ENCODE measurements around the gene SIGLEC7. TPM values are rescaled to one million over a fixed set of nuclear protein-coding genes. Genes with fewer than 3 reads are reported as not detected.

SIGLEC7 gene
- total RNA-seq, 1 donor from 2014 or later, result 0.70 TPM

DNA sequence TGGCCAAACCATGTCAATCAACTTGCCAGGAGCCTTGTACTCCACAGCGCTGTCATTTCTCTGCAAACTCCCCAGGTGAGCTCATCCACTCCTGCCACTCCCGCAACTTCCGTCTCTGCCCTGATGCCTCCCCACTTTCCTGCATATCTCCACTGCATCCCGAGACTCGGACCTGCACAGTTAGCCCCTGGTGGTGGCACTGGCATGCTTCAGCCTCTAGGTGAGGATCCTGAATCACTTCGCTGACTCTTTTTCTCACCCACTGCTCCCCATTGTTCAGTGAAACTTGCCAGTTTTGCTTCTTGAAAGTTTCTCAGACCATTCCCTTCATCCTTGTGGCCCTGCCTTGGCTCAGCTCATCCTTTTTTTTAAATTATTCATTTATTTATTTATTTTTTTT, 30.5 kb upstream of the SIGLEC7 start:
- DNase-seq (ENCODE audit: low spot score), result peak; percentile 26
- intact Hi-C loops (cut with DNase I), result no loop called here

GRCh38 chr19:51114087-51114729, 27.9 kb upstream of the SIGLEC7 start:
- intact Hi-C loops (cut with DNase I), result no loop called here
- peak; percentile 38 for DNase-seq (ENCODE audit: low spot score)

DNA sequence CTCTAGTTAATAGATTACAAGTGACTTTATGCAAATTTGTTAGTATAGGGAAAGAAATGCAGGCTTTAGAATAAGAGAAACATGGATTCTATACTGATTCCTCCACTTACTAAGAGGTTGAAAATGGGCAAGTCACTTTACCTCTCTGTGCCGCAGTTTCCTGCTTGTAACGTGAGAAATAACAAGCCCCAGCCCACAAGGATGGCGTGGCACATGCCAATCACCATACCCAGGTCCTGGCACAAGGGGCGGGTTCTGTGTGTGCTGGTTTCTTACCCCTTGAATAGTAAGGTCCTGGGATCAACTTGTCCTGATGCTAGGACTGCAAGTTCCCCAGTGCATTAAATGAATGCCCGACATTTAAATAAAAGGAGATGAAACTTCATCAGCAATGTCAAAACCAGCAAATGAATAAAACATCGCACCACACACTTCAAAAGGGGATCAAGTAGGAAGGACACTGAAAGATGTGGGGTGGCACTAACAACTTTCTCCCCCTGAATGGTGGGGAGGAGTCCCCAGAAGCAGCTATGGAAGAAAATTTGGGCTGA, 25.3 kb upstream of the SIGLEC7 start:
- intact Hi-C loops (cut with DNase I), result no loop called here
- peak; percentile 14 for DNase-seq (ENCODE audit: low spot score)

- intact Hi-C loops (cut with DNase I), result no loop called here
Observed at GRCh38 chr19:51119101-51119500, 23.0 kb upstream of the SIGLEC7 start.

DNA sequence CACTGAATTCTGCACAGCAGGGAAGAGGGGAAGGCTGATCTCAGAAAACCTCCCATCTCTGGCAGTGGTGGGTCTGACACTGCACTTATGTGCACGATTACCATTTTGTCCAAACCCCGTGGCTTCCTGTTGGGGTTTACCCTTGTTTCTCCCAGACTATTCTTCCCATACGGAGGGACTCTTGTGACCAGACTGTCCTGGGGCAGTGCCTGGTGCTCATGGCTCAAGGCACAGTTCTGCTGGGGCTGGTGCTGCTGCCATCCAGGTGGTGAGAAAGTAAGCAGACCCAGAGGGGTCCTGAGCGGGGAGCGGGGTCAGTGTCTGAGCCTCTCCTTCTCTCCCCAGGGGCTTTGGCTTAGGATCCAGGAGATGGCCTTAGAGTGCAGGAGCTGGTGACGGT, 22.5 kb upstream of the SIGLEC7 start:
- no peak for DNase-seq (ENCODE audit: low spot score)
- intact Hi-C loops (cut with DNase I), result no loop called here

More at GRCh38 chr19:51119101-51119500, 23.0 kb upstream of the SIGLEC7 start:
- DNase-seq (ENCODE audit: low spot score), result no peak

- no peak for DNase-seq (ENCODE audit: low spot score)
- intact Hi-C loops (cut with DNase I), result no loop called here
Observed at GRCh38 chr19:51120160-51120559, 21.9 kb upstream of the SIGLEC7 start.

DNA sequence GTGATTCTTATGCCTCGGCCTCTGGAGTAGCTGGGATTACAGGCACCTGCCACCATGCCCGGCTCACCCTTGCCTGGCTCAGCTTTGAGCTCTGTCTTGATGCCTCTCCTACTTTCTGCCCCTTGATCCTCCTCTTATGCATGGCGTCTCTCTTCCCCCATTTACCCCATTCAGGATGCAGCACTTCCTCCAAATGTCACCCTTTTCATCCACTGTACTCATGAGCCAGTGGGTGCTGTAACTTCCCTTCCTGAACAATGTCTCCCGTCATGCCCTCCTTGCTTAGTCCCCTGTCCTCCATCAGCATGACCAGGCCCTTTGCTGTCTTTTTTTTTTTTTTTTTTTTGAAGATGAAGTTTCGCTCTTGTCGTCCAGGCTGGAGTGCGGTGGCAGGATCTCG, 20.8 kb upstream of the SIGLEC7 start:
- no peak for DNase-seq (ENCODE audit: low spot score)
- intact Hi-C loops (cut with DNase I), result no loop called here

DNA sequence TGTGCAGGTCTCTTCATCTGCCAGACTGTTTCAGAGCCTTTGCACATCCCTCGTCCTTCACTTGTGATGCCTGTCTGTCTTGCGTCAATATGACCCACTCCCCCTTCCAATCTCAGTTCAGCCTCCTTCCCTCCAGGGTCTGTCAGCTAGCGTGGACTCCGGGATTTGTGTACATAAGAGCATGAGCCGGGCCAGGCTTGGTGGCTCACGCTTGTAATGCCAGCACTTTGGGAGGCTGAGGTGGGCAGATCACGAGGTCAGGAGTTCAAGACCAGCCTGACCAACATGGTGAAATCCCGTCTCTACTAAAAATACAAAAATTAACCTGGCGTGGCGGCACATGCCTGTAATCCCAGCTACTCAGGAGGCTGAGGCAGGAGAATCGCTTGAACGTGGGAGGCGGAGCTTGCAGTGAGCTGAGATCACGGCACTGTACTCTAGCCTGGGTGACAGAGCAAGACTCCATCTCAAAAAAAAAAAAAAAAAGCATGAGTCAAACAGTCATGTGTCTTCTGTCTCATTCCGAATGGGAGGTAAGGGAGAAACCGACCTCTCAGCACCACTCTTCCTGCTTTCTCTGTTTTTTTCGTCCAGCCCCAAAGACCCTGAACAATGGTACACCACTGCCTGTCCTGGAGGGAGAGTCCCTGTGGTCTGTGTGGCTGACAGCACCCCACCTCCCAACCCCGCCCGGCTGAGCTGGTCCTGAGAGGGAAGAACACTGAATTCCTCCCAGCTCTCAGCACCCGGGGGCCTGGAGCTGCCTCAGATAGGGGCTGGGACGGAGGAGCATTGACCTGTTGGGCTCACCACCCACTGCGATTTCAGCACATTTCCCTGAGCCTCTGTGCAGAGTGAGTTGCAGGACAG, 19.8 kb upstream of the SIGLEC7 start:
- intact Hi-C loops (cut with DNase I), result no loop called here
- DNase-seq (ENCODE audit: low spot score), result no peak

DNA sequence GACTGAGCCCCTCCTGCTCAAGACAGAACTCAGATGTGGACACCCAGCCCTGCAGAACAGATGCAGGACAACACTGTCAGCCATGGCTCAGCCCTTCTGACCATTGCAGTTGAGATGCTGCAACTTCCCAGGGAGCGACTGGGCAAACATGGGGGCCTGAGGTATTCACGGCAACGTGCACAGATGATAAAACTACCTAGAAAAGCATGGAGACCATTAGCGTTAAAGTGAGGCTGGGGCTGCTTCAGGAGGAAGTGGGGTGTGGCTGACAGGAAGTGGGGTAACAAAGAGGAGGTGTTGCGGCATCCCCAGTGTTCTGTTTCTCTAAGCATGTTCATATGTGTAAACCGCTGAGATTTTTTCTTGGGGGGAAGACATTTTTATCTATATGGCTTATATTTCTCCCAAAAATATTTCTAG, 18.7 kb upstream of the SIGLEC7 start:
- DNase-seq (ENCODE audit: low spot score), result peak; percentile 87
- intact Hi-C loops (cut with DNase I), result no loop called here

GRCh38 chr19:51123802-51124201, 18.3 kb upstream of the SIGLEC7 start:
- intact Hi-C loops (cut with DNase I), result no loop called here
- no peak for DNase-seq (ENCODE audit: low spot score)

GRCh38 chr19:51124216-51124615, 17.9 kb upstream of the SIGLEC7 start:
- intact Hi-C loops (cut with DNase I), result no loop called here
- DNase-seq (ENCODE audit: low spot score), result no peak

DNA sequence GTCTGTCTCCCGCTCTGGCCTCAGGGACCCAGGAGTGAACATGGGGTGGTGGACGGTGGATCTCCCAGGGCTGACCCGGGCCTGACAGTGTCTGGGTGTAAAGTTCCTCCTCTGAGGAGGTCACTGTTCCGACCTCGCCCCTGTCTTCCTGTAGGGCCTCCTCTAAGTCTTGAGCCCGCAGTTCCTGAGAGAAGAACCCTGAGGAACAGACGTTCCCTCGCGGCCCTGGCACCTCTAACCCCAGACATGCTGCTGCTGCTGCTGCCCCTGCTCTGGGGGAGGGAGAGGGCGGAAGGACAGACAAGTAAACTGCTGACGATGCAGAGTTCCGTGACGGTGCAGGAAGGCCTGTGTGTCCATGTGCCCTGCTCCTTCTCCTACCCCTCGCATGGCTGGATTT, 17.4 kb upstream of the SIGLEC7 start, which contains the start of gene SIGLEC9:
Gene SIGLEC9 (plus strand): TSS at position 178 of the 400 bp plus-strand sequence. CDS start 69 bp downstream, at position 247.
- no peak for DNase-seq (ENCODE audit: low spot score)
- intact Hi-C loops (cut with DNase I), result no loop called here

GRCh38 chr19:51125421-51126075, 16.6 kb upstream of the SIGLEC7 start:
- intact Hi-C loops (cut with DNase I), result no loop called here
- no peak for DNase-seq (ENCODE audit: low spot score)

- intact Hi-C loops (cut with DNase I), result no loop called here
- DNase-seq (ENCODE audit: low spot score), result no peak
Observed at GRCh38 chr19:51127032-51127431, 15.1 kb upstream of the SIGLEC7 start.

- no peak for DNase-seq (ENCODE audit: low spot score)
- intact Hi-C loops (cut with DNase I), result no loop called here
Observed at GRCh38 chr19:51127755-51128154, 14.3 kb upstream of the SIGLEC7 start.

GRCh38 chr19:51128227-51128626, 13.9 kb upstream of the SIGLEC7 start:
- DNase-seq (ENCODE audit: low spot score), result no peak
- intact Hi-C loops (cut with DNase I), result no loop called here

DNA sequence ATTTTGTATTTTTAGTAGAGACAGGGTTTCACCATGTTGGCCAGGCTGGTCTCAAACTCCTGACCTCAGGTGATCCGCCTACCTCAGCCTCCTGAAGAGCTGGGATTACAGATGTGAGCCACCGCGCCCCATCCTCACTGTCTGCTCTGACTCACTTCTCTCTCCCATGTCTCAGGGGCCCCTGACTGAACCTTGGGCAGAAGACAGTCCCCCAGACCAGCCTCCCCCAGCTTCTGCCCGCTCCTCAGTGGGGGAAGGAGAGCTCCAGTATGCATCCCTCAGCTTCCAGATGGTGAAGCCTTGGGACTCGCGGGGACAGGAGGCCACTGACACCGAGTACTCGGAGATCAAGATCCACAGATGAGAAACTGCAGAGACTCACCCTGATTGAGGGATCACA, 12.4 kb upstream of the SIGLEC7 start:
- no peak for DNase-seq (ENCODE audit: low spot score)
- intact Hi-C loops (cut with DNase I), result no loop called here

DNA sequence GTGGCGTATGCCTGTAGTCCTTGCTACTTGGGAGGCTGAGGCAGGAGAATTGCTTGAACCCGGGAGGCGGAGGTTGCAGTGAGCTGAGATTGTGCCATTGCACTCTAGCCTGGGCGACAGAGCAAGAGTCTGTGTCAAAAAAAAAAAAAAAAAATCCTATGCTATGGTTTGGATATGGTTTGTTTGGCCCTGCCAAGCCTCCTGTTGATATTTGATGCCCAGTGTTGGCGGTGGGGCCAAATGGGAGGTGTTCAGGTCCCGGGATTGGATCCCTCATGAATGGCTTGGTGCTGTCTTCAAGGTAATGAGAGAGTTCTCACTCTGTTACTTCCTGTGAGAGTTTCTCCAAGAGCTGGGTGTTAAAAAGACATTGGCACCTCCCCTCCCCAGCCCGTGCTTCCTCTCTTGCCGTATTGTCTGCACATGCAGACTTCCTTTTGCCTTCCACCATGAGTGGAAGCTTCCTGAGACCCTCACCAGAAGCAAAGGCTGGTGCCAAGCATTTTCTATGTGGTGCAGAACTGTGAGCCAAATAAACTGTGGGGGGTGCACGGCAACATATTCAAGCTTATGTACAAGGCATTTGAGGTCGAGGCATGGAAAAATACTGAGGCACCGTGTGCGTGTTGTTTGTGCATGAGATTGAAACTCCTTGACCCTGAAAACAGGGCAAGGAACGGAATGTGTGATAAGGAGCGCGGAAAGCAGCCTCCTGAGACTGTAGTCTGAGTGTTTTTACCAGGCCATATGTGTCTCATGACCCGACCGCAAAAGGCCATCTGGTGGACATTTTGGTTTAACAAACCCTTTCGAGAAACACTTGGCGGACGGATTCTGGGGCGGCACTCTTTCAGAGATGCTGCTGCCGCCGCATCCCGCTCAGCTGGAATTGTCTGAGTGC, 10.1 kb upstream of the SIGLEC7 start:
- peak; percentile 87 for DNase-seq (ENCODE audit: low spot score)

GRCh38 chr19:51135004-51135403, 7.1 kb upstream of the SIGLEC7 start:
- intact Hi-C loops (cut with DNase I), result no loop called here

More for the DNA sequence above, 10.1 kb upstream of the SIGLEC7 start:
- intact Hi-C loops (cut with DNase I), result no loop called here

More at GRCh38 chr19:51135004-51135403, 7.1 kb upstream of the SIGLEC7 start:
- no peak for DNase-seq (ENCODE audit: low spot score)

Measured in cardiac septum (tissue), 1 donor.